Measurements from ENCODE around the gene CCDC9.

Gene CCDC9

GRCh38 chr19:47255879-47256692 lies at the start of gene CCDC9:
TSS of gene CCDC9 (plus strand) at chr19:47256525. CDS start at chr19:47258401, 1,876 bp downstream.
- peak; percentile 97 for DNase-seq

DNA sequence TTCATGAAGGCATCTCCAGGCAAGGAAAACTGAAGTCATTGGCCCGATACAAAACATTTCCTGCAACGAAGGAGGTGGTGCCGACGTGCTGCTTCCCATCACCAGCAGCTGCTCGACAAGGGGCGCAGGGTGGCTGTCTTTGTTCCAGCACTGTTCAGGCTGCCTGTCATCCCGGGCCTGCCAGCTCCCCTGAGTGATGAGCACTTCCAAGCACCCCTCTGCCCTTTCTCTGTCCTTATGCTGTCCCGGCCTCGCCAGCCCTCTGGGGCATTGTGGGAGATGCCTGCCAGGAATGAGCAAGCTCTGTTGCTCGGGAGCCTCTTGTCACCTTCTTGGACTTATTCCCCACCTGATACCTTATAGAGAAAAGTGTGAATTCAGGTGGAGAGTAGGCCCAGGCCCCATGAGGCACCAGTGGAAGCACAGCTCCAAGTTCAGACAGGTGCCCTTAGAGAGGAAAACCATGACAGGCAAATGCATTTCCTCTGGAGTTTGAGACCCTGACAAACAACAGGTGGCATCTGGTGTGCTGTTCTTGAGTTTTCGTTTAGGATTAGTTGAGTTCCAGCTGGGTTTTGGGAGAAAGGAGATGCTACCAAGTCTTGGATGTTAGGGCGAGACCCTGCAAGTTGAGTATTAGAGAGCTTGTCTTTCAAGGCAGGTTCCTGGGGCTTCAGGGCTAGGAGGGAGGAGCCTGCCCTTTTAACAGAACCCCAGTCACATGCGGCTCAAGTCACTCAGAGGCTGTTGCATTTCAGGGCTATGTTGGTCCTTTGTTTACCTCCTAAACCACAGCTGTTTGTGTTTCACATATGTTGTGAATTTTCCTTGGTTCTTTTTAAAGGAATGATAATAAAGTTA lies 46.8 kb upstream of the CCDC9 start:
- no peak for DNase-seq

- no peak for DNase-seq
Measured at GRCh38 chr19:47210180-47210490, 46.2 kb upstream of the CCDC9 start.

- DNase-seq: peak; percentile 14
Measured at GRCh38 chr19:47210689-47211316, 45.5 kb upstream of the CCDC9 start.

DNA sequence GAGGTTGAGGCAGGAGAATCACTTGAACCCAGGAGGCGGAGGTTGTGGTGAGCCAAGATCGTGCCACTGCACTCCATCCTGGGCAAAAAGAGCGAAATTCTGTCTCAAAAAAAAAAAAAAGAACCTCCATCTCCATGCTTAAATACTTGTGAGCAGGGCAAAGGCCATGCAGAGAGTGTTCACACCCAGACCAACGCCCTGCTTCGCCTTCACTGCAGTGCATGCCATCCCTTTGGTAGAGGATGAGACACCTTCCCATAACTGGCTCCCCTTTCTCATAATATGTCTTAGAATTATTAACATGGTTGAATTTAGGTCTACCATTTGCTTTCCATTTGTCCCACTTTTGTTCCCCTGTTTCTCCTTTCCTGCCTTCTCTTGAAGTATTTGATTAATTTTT lies 40.7 kb upstream of the CCDC9 start:
- DNase-seq: no peak

- no peak for DNase-seq
Measured at GRCh38 chr19:47221080-47221841, 35.1 kb upstream of the CCDC9 start.

- no peak for DNase-seq
Measured at GRCh38 chr19:47221890-47222289, 34.4 kb upstream of the CCDC9 start.

DNA sequence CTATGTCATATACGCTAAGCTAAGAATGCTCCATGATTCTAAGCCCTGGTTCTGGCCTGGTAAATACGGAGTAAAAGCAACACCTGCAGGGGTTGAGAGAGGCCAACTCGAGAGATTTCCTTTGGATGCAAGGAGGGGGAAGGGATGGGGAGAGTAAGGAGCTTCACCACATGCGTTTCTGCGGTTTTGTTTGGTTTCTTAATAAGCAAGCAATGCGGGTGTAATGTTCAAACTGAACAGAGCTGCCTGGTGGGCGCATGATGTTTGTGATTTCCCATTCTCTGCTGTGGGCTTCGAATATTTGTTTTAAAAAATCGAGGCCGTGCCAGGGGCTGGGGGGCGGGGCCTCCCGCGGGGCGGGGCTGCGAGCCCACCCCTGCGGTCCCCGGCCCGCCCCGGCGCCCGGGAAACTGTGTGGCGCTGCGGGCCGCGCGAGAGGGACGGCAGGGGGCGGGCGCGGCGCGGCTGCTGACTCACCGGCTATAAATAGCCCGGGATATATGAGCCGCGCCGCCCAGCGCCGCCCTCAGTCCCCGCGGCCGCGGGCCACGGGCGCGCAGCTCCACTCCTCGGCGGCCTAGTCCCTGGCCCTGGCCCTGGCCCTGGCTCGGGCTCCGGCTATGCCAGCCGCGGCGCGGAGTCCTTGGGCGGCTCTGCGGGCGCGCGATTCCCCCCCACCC lies 30.4 kb upstream of the CCDC9 start:
- peak; percentile 81 for DNase-seq

- no peak for DNase-seq
Measured at GRCh38 chr19:47226426-47227351, 29.6 kb upstream of the CCDC9 start.

- DNase-seq: no peak
Measured at GRCh38 chr19:47227352-47228167, 28.8 kb upstream of the CCDC9 start.

DNA sequence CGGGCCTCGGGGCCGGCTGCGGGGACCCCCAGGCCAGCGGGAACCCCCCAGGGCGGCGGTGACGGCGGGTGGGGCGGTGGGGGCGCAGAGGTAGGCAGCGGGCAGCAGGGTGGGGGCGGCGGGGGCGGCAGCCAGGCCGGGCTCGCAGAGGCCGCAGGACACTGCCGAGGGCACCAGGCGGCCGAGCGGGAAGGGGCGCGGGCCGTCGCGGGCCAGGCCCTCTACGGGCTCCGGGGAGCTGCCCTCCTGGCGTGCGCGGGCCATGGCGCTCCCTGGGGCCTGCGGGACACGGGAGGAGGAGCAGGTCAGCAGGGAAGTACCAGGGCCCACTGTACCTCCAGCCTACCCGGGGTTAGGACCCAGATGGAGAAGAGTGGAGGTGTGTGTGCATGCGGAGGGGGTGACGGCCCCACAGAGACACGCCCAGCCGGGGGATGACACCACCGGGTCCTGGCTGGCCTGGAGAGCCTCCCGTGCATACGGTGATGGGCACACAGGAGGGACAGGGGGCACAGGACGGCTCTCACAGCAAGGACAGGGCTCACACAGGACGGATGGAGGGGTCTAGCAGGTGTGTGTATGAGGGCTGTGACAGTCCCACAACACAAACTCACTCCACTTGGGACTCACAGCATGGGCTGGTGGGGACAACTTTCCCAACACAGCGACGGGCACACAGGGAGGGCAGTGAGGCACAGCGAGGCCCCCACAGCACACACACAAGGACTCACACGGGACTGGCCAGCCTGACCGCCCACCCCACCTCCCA lies 28.0 kb upstream of the CCDC9 start:
- DNase-seq: no peak

- no peak for DNase-seq
Measured at GRCh38 chr19:47228937-47229675, 27.2 kb upstream of the CCDC9 start.

DNA sequence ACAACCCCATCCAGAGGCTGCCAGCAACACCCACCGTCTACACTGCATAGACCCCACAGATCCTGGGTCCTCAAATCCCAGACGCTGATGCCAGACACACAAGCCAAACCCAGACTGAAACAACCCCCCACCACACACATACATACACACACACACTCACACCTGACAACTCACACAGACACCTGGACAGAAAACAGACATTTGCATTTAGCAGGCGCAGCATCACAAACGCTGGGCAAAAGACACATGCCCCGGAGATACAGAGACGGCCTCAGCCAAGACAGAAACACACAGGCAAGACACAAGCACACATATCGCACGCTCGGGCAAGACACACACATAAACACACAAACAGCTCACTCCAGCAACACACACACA lies 26.7 kb upstream of the CCDC9 start:
- no peak for DNase-seq

DNA sequence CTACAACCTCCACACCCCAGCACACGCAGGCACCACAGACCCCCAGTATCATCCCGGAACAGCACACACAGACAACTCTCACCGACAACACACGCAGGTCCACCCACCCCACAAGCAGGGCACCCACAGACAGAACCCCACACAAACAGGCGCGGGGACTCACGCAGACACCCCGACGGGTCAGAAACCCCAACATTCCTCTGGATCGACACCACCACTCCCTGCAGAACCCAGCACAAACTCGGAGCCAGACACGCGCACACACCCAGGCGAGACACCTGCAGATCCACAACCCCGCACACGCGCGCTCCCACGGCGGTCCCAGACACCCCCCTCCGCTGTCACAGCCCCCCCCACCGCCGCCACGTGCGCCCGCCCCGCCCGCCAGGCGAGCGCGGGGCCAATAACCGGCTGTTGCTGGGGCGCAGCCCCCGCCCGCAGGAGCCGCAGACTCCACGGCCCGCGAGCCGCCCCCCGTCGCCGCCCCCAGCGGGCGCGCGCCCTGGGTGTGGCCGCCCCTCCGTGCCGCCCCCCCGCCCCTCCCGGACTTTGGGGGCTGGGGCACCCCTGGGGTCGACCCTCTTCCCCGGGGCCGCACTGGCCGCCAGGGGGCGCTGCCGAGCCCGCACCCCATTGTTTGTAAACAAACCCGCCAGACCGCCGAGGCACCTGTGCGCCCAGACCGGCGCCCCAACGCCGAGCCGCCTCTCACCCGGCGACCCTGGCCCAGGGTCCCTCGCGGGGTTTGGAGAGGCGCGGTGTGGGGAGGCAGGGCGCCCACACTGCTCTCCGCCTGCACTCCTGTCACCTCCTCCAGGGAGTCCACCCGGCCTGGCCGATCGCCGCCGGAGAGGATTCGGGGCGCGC lies 26.0 kb upstream of the CCDC9 start:
- DNase-seq: no peak

DNA sequence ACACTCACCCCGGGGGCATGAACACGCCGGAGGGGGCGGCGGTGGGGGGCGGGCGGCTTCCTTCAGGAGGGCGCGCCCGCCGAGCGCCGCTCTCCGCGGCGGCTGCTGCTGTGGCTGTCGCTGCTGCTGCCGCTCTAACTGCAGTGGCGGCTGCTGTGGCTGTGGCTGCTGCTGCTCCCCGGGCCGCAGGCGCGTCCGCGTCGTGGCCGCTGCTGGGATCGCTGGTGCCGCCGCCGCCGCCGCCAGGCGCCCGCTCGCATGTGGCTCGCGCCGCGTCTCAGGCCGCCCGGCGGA lies 25.5 kb upstream of the CCDC9 start, which contains the start of gene BBC3:
TSS of gene BBC3 (minus strand) at position 279 of the 294 bp plus-strand sequence. CDS start 2,768 bp downstream, outside the sequence.
- no peak for DNase-seq

GRCh38 chr19:47231215-47232054 lies 24.9 kb upstream of the CCDC9 start:
- DNase-seq: peak; percentile 57
